Measurements from ENCODE around the gene REXO1.

REXO1 gene

GRCh38 chr19:1765904-1766799 is 82.1 kb downstream of the REXO1 start:
- DNase-seq = no peak
